CD8-positive, alpha-beta memory T cell (primary cell): Measurements from ENCODE around the gene SMPD3. TPM values are rescaled to one million over a fixed set of nuclear protein-coding genes. Genes with fewer than 3 reads are reported as not detected.

ENCODE experiments used
- CTCF ChIA-PET: fragments of 350-600 bp; sonication (Branson Sonifier 250); formaldehyde crosslinking; loops from one replicate; lab custom pipeline; 2021; ENCODE audit warnings: antibody characterized with exemption; lab: Charles Lee
- POLR2A ChIA-PET: fragments of 350-600 bp; sonication (Branson Sonifier 250); formaldehyde crosslinking; loops from one replicate; lab custom pipeline; 2021; ENCODE audit warnings: antibody characterized with exemption; lab: Charles Lee
- DNase-seq, 5 donors: peaks; one replicate each; pipeline versions ENCODE4 v3.0.0 to v3.0.0-alpha.2; 2020 to 2022; ENCODE audit warnings: mixed read lengths in 1 of 5
- H3K27ac ChIP-seq: one replicate; pipeline ENCODE4 v1.7.0; 2013; ENCODE audit warnings: low read depth, mild to moderate bottlenecking, low read length, moderate library complexity
- H3K27me3 ChIP-seq: 2 replicates; pipeline ENCODE4 v1.7.0; 2013; ENCODE audit warnings: low read length, mild to moderate bottlenecking; ENCODE audit not compliant: insufficient read depth, poor library complexity, severe bottlenecking
- H3K36me3 ChIP-seq: 2 replicates; pipeline ENCODE4 v1.7.0; 2013; ENCODE audit warnings: mild to moderate bottlenecking, low read length, moderate library complexity; ENCODE audit not compliant: insufficient read depth
- H3K4me1 ChIP-seq: 2 replicates; pipeline ENCODE4 v1.7.0; 2013; ENCODE audit warnings: mild to moderate bottlenecking, low read length, moderate library complexity; ENCODE audit not compliant: insufficient read depth
- H3K4me3 ChIP-seq: 2 replicates; pipeline ENCODE4 v1.7.0; 2013; ENCODE audit warnings: mild to moderate bottlenecking, low read length
- H3K9me3 ChIP-seq: 2 replicates; pipeline ENCODE4 v1.7.0; 2013; ENCODE audit warnings: mild to moderate bottlenecking, low read length
- H3K27ac Mint-ChIP-seq, 8 donors: one replicate each; pipeline ENCODE4 v1.8.0; 2020 to 2021; ENCODE audit warnings: mixed read lengths in 8 of 8, mild to moderate bottlenecking in 6 of 8, inconsistent platforms in 3 of 8, moderate library complexity in 3 of 8
- H3K27me3 Mint-ChIP-seq, 2 donors: one replicate each; pipeline ENCODE4 v1.8.0; 2020 to 2021; ENCODE audit warnings: mixed read lengths in 2 of 2, mild to moderate bottlenecking in 1 of 2, moderate library complexity in 1 of 2
- H3K36me3 Mint-ChIP-seq, 3 donors: one replicate each; pipeline ENCODE4 v1.8.0; 2020 to 2021; ENCODE audit warnings: mixed read lengths in 3 of 3, inconsistent platforms in 1 of 3, mild to moderate bottlenecking in 1 of 3
- H3K4me1 Mint-ChIP-seq, 3 donors: one replicate each; pipeline ENCODE4 v1.8.0; 2020 to 2021; ENCODE audit warnings: mixed read lengths in 3 of 3, inconsistent platforms in 1 of 3, mild to moderate bottlenecking in 1 of 3
- H3K4me3 Mint-ChIP-seq, 7 donors: one replicate each; pipeline ENCODE4 v1.8.0; 2020 to 2021; ENCODE audit warnings: mixed read lengths in 7 of 7, mild to moderate bottlenecking in 6 of 7, moderate library complexity in 4 of 7, inconsistent platforms in 2 of 7
- H3K9me3 Mint-ChIP-seq, 5 donors: one replicate each; pipeline ENCODE4 v1.8.0; 2020 to 2022; ENCODE audit warnings: mixed read lengths in 5 of 5, mild to moderate bottlenecking in 3 of 5, moderate library complexity in 2 of 5, inconsistent platforms in 1 of 5
- polyA plus RNA-seq: library from polyadenylated mRNA; unstranded; fragments of 300-500 nt; fragmentation: Illumina TruSeq; gene quantifications from one replicate; pipeline ENCODE4 v1.2.3, GENCODE V29; 2021
- total RNA-seq, 2 experiments: library from RNA; stranded (reverse); gene quantifications; one replicate each; pipeline ENCODE4 v1.2.3, GENCODE V29; 2021

The SMPD3 gene
- total and polyA plus RNA-seq, 3 experiments from 2014 or later: 0.15 to 1.6 (median 0.22) TPM

DNA sequence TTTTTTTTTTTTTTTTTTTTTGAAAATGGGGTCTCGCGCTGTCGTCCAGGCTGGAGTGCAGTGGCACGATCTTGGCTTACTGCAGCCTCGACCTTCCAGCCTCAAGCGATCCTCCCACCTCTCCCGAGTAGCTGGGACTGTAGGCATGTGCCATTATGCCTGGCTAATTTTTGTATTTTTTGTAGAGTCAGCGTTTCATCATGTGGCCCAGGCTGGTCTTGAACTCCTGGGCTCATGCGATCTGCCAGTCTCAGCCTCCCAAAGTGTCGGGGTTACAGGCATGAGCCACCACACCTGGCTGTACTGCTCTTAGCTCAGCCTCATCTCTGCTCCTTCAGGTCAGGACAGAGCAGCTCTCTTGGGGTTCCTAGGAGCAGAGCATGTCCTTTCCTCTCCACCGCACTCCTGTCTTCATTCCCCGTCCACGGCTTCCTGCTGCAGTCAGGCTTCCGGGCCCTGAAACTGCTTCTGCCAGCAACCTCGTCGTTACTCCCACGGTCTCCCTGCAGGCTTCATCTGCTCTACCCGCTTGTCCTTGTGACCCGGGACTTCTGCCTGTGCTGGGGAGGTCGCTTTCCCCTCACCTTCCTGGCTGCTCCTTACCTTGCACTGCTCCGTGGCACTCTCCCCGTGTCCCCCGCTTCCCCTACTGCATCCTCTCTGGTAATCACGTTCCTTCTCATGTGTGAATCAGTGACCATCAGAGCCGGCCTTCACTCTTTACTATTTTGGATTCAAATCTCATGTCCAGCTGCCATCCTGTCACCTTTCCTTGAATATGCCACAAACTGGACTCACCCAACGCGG is 99.5 kb downstream of the SMPD3 start:
- ChIA-PET CTCF (interaction anchor here (0.7 kb wide), 1 partner anchor 428 kb away, joined by 3 read pairs; no protein-coding TSS in a partner anchor), POLR2A (no interaction called here)
- Histone ChIP-seq H3K27me3 (no peaks in the 10 kb centered on the region), H3K27ac (no peak overlapping the region), H3K4me1 (no peaks in the 10 kb centered on the region), H3K9me3 (no peaks in the 10 kb centered on the region), H3K4me3 (no peak overlapping the region), H3K36me3 (peaks cover 30% of the 10 kb centered on the region)
- no peak for DNase-seq
- H3K4me3 Mint-ChIP-seq: peak overlapping the region in 1 of 7 donors; percentile 8
- peaks cover 0 to 15% (median 4%) of the 10 kb centered on the region in 3 donors for H3K4me1 Mint-ChIP-seq
- peaks cover 12 to 89% (median 17%) of the 10 kb centered on the region in 3 donors for H3K36me3 Mint-ChIP-seq
- peak overlapping the region in 1 of 8 donors; percentile 12 for H3K27ac Mint-ChIP-seq
- H3K27me3 Mint-ChIP-seq: no peaks in the 10 kb centered on the region
- H3K9me3 Mint-ChIP-seq: no peaks in the 10 kb centered on the region

DNA sequence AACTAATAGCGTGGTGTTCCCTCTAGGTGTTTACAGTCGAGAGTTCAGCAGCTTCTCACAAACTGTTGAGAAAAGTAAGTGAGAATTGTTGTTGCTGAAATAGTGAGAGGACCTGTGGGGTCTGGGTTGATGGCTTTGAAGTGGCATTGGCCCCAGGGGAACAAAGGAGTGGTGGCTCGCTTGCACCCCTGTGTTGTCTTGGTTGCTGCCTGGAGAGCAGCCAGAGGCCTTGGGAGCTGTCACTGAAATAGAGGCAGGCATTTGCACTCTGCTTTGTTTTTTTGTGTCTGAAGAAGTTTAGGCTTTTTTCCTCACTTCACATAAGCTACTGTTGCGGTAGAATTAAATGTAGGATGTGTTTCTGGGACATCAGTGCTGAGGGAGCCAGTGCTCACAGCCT is 100.7 kb downstream of the SMPD3 start:
- no peaks in the 10 kb centered on the region for H3K4me1 ChIP-seq
- Mint-ChIP-seq H3K9me3 (no peaks in the 10 kb centered on the region), H3K4me3 (no peak overlapping the region), H3K36me3 (peaks cover 12 to 86% (median 22%) of the 10 kb centered on the region in 3 donors), H3K27me3 (no peaks in the 10 kb centered on the region), H3K27ac (peak overlapping the region in 1 of 8 donors; percentile 36), H3K4me1 (peaks cover 0 to 15% (median 3%) of the 10 kb centered on the region in 3 donors)
- no peak overlapping the region for H3K27ac ChIP-seq
- no peaks in the 10 kb centered on the region for H3K9me3 ChIP-seq
- peaks cover 27% of the 10 kb centered on the region for H3K36me3 ChIP-seq
- no peak overlapping the region for H3K4me3 ChIP-seq
- no peaks in the 10 kb centered on the region for H3K27me3 ChIP-seq
- no peak for DNase-seq
- POLR2A ChIA-PET: interaction anchor here (1.0 kb wide), 1 partner anchor 13 kb away, joined by 3 read pairs; no protein-coding TSS in a partner anchor
- CTCF ChIA-PET: interaction anchor here (1.0 to 1.2 kb wide), 2 partner anchors 8 to 19 kb away, joined by 3 read pairs; no protein-coding TSS in a partner anchor

DNA sequence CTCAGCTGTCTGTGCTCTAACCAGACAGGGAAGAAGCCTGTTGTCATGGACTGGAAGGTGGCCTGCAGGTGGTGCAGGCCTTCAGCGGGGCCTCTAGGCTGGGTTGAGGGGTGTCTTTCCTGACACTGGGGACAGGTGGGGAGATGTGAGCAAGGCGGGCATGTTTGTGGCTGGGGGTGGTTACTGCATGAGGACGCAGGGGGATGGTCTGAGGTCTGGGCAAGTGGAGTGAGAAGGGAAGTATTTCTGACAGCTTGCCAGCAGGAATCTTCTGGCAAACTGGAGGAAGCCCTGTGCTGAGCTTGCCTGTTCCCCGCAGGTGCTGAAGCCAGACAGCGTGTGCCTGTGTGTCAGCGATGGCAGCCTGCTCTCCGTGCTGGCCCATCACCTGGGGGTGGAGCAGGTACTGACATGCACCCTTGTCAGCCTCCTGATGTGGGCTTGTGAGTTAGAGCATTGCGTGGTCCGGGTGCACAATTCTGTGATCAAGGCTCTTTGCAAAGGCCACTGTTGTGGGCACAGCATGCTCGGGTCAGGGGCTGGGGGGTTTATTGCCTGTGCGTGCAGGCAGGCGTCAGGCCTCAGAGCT is 101.3 kb downstream of the SMPD3 start:
- no peak for DNase-seq
- Mint-ChIP-seq H3K36me3 (peaks cover 12 to 87% (median 22%) of the 10 kb centered on the region in 3 donors), H3K4me1 (peaks cover 0 to 15% (median 3%) of the 10 kb centered on the region in 3 donors), H3K27ac (peak overlapping the region in 2 of 8 donors; percentile 36 to 90), H3K9me3 (no peaks in the 10 kb centered on the region), H3K4me3 (no peak overlapping the region), H3K27me3 (no peaks in the 10 kb centered on the region)
- Histone ChIP-seq H3K27me3 (no peaks in the 10 kb centered on the region), H3K36me3 (peaks cover 26% of the 10 kb centered on the region), H3K9me3 (no peaks in the 10 kb centered on the region), H3K27ac (no peak overlapping the region), H3K4me3 (no peak overlapping the region), H3K4me1 (no peaks in the 10 kb centered on the region)
- ChIA-PET CTCF (interaction anchor here (1.0 to 1.2 kb wide), 2 partner anchors 9 to 18 kb away, joined by 3 read pairs; no protein-coding TSS in a partner anchor), POLR2A (interaction anchor here (1.0 kb wide), 1 partner anchor 13 kb away, joined by 3 read pairs; no protein-coding TSS in a partner anchor)

DNA sequence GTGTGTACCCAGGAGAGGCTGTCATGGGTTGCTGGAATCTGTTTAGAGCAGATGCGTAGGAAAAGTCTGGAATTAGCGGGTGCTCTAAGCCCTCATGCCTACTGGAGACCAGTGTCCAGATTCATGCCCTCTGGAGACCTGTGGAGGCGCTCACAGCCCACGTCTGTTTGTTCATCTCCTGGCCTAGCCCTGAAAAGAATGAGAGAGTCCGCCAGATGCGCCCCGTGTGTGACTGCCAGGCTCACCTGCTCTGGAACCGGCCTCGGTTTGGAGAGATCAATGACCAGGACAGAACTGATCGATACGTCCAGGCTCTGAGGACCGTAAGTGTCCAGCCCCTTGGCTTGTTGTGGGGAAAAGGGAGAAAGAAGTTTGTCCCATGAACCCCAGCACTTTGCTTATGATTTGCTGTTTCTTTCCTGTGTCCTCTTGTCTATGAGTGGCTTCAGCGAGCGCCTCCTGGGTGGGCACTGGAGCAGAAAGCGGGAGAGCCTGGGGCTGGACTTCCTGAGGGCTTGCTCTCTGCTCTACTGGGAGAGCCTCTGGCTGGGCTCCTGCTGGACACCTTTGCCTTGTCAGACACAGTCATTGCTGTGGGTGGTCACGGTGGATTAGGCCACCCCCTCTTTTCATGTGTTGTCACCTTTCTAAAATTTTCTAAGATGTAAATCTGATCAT is 102.2 kb downstream of the SMPD3 start:
- H3K4me3 ChIP-seq: no peak overlapping the region
- peaks cover 27% of the 10 kb centered on the region for H3K36me3 ChIP-seq
- H3K27me3 Mint-ChIP-seq: no peaks in the 10 kb centered on the region
- no peak overlapping the region for H3K27ac ChIP-seq
- no peaks in the 10 kb centered on the region for H3K27me3 ChIP-seq
- peaks cover 0 to 15% (median 3%) of the 10 kb centered on the region in 3 donors for H3K4me1 Mint-ChIP-seq
- POLR2A ChIA-PET: no interaction called here
- no peaks in the 10 kb centered on the region for H3K4me1 ChIP-seq
- no peak for DNase-seq
- H3K36me3 Mint-ChIP-seq: peaks cover 12 to 87% (median 24%) of the 10 kb centered on the region in 3 donors
- no peak overlapping the region for H3K4me3 Mint-ChIP-seq
- no peaks in the 10 kb centered on the region for H3K9me3 ChIP-seq
- peak overlapping the region in 1 of 8 donors; percentile 90 for H3K27ac Mint-ChIP-seq
- CTCF ChIA-PET: interaction anchor here (2.3 kb wide), 1 partner anchor 82 kb away, joined by 7 read pairs; the partner anchor contains the start of gene SLC7A6
- no peaks in the 10 kb centered on the region for H3K9me3 Mint-ChIP-seq

DNA sequence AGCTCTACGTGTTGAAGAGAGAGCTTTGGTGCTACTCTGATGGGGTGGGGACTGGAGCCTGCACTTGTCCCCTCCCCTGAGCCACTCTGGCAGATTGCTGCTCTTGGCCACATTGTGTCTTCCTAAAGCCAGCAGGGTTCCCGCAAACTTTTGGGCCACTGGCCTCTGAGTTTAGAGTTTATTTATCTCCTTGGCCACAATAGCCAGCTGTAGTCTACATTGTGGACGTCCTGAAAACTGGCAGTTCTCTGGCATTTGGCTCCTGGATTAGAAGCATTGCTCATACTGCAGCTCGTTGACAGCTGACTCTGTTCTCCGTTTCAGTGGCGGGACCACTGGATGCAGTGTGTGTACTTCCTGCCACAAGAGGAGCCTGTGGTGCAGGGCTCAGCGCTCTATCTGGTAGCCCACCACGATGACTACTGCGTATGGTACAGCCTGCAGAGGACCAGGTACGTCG is 102.9 kb downstream of the SMPD3 start:
- no peak overlapping the region for H3K27ac ChIP-seq
- H3K4me1 Mint-ChIP-seq: peaks cover 0 to 15% (median 3%) of the 10 kb centered on the region in 3 donors
- no peak overlapping the region for H3K4me3 Mint-ChIP-seq
- POLR2A ChIA-PET: no interaction called here
- DNase-seq: no peak
- CTCF ChIA-PET: interaction anchor here (2.3 kb wide), 1 partner anchor 81 kb away, joined by 7 read pairs; the partner anchor contains the start of gene SLC7A6
- H3K27me3 Mint-ChIP-seq: no peaks in the 10 kb centered on the region
- H3K9me3 ChIP-seq: no peaks in the 10 kb centered on the region
- H3K36me3 Mint-ChIP-seq: peaks cover 17 to 89% (median 28%) of the 10 kb centered on the region in 3 donors
- no peaks in the 10 kb centered on the region for H3K9me3 Mint-ChIP-seq
- peaks cover 29% of the 10 kb centered on the region for H3K36me3 ChIP-seq
- no peaks in the 10 kb centered on the region for H3K27me3 ChIP-seq
- no peak overlapping the region for H3K4me3 ChIP-seq
- peak overlapping the region in 1 of 8 donors; percentile 46 for H3K27ac Mint-ChIP-seq
- no peaks in the 10 kb centered on the region for H3K4me1 ChIP-seq

DNA sequence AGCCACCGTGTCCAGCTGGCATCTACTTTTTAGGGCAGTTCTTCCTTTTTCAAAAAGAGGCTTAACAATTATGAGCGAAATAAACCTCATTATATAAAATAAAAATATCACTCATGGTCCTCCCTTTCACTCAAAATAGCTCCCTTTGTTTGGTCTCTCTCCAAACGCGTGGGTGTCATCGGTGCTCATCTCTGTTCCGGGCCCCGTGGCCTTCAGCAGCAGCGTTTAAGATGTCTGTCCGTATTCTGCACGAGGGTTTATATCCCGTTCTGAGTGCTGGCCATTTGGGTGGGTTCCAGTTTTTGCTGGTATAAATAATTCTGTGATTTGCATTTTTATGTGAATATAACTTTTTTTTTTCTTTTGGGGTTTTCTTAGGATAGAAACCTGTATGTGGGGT is 104.1 kb downstream of the SMPD3 start:
- Histone ChIP-seq H3K9me3 (no peaks in the 10 kb centered on the region), H3K4me3 (no peak overlapping the region), H3K4me1 (no peaks in the 10 kb centered on the region), H3K27ac (no peak overlapping the region), H3K36me3 (peaks cover 34% of the 10 kb centered on the region), H3K27me3 (no peaks in the 10 kb centered on the region)
- Mint-ChIP-seq H3K9me3 (no peaks in the 10 kb centered on the region), H3K27me3 (no peaks in the 10 kb centered on the region), H3K27ac (no peak overlapping the region), H3K4me3 (no peak overlapping the region), H3K36me3 (peaks cover 14 to 90% (median 32%) of the 10 kb centered on the region in 3 donors), H3K4me1 (peaks cover 0 to 15% (median 3%) of the 10 kb centered on the region in 3 donors)
- POLR2A ChIA-PET: interaction anchor here (0.6 kb wide), 1 partner anchor 600 kb away, joined by 3 read pairs; no protein-coding TSS in a partner anchor
- no peak for DNase-seq
- CTCF ChIA-PET: interaction anchor here (1.1 to 2.3 kb wide), 3 partner anchors 15 to 80 kb away, joined by 3 to 7 read pairs (median 3); partner anchors contain the start of gene SLC7A6

DNA sequence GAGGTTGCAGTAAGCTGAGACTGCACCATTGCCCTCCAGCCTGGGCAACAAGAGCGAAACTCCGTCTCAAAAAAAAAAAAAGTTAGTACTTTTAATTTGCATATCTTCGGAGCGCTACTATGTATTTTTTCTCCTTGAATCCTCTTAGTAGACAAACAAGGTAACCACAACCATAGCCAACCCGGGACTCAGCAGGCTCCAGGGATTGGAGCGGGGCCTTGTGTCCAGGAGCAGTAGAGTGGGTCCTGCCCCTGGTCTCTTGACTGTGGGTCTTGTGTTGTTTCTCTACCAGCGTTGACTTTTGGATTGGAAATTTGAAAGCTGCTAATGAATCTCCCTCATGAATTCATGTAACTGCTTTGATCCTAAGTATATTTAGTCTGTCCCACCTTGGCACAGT is 105.2 kb downstream of the SMPD3 start:
- H3K4me3 Mint-ChIP-seq: no peak overlapping the region
- H3K27ac ChIP-seq: no peak overlapping the region
- peaks cover 0 to 15% (median 3%) of the 10 kb centered on the region in 3 donors for H3K4me1 Mint-ChIP-seq
- H3K27me3 Mint-ChIP-seq: no peaks in the 10 kb centered on the region
- no peak overlapping the region for H3K4me3 ChIP-seq
- ChIA-PET POLR2A (interaction anchor here (0.7 kb wide), 1 partner anchor 536 kb away, joined by 3 read pairs; no protein-coding TSS in a partner anchor), CTCF (interaction anchor here (1.1 kb wide), 1 partner anchor 14 kb away, joined by 3 read pairs; no protein-coding TSS in a partner anchor)
- peaks cover 43% of the 10 kb centered on the region for H3K36me3 ChIP-seq
- no peak for DNase-seq
- peak overlapping the region in 1 of 8 donors; percentile 15 for H3K27ac Mint-ChIP-seq
- no peaks in the 10 kb centered on the region for H3K4me1 ChIP-seq
- H3K36me3 Mint-ChIP-seq: peaks cover 12 to 90% (median 31%) of the 10 kb centered on the region in 3 donors
- no peaks in the 10 kb centered on the region for H3K9me3 ChIP-seq
- H3K27me3 ChIP-seq: no peaks in the 10 kb centered on the region
- H3K9me3 Mint-ChIP-seq: no peaks in the 10 kb centered on the region
